Stimulated activated CD8-positive, alpha-beta memory T cell treated with anti-CD3 and anti-CD28 coated beads, Interleukin-12 subunit alpha, Interleukin-12 subunit beta, amount 100 ng/mL, for 4 hours (primary cell): Measurements from ENCODE around the gene TRPV5.

ENCODE experiments used
- DNase-seq: peaks from one replicate; pipeline ENCODE4 v3.0.0-alpha.2; 2020; ENCODE audit warnings: low read depth

TRPV5 gene

GRCh38 chr7:142870566-142871259 lies 62.8 kb downstream of the TRPV5 start:
- no peak for DNase-seq

GRCh38 chr7:142870147-142870559 lies 63.4 kb downstream of the TRPV5 start:
- no peak for DNase-seq

GRCh38 chr7:142869434-142869833 lies 64.1 kb downstream of the TRPV5 start:
- no peak for DNase-seq

GRCh38 chr7:142868986-142869415 lies 64.5 kb downstream of the TRPV5 start:
- DNase-seq = no peak

- DNase-seq = no peak
Measured at GRCh38 chr7:142868188-142868985, 65.2 kb downstream of the TRPV5 start.

- no peak for DNase-seq
Measured at GRCh38 chr7:142867398-142868187, 66.0 kb downstream of the TRPV5 start.

- DNase-seq = no peak
Measured at GRCh38 chr7:142867097-142867378, 66.5 kb downstream of the TRPV5 start.

GRCh38 chr7:142866361-142867096 lies 67.0 kb downstream of the TRPV5 start:
- no peak for DNase-seq

- no peak for DNase-seq
Measured at GRCh38 chr7:142865766-142866165, 67.8 kb downstream of the TRPV5 start.

GRCh38 chr7:142864980-142865747 lies 68.4 kb downstream of the TRPV5 start:
- DNase-seq = no peak

GRCh38 chr7:142863891-142864685 lies 69.5 kb downstream of the TRPV5 start:
- DNase-seq = no peak

- no peak for DNase-seq
Measured at GRCh38 chr7:142862786-142863400, 70.7 kb downstream of the TRPV5 start.

- DNase-seq = no peak
Measured at GRCh38 chr7:142862351-142862750, 71.2 kb downstream of the TRPV5 start.

GRCh38 chr7:142860968-142861367 lies 72.6 kb downstream of the TRPV5 start:
- DNase-seq = no peak

GRCh38 chr7:142859829-142860228 lies 73.7 kb downstream of the TRPV5 start:
- no peak for DNase-seq

- no peak for DNase-seq
Measured at GRCh38 chr7:142859411-142859810, 74.1 kb downstream of the TRPV5 start.
